ENCODE results near the gene PEDS1.
A peak's percentile ranks its signal among the peaks of the same experiment; 100 is the strongest.

Gene PEDS1

DNA sequence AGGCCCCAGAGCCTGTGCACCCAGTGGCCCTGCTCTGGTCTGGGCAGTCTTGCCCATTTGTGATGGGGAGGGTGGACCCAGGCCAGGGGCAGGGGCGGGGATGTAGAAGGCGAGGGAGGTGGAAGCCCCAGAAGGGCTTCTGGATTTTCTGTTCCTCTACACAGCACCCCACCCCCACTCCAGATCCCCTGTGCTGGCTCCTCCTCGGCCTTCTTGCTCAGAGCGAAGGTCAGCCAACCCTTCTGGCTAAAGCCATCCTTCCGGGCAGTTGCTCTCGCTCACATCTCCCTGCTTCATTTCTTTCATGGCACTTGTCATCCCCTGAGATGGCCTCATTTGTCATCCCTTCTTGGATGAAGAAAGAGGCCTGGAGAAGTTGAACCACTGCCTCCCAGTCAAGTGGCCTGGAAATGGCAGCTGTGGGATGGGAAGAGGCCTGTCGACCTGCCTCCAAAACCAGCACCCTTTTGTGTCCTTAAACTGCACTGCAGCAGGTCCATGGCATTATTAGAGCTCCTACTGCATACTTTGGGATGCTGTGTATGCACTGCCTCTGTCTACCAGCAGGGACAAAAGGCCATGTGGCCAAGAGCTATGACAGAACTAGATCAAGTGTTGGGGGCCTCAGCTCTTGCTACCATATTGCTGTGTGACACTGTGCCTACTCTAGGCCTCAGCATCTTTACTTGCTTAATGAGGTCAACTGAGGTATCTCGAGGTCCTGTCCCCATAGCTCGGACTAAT is 19.9 kb downstream of the PEDS1 start:
- FAIRE-seq = no peak

DNA sequence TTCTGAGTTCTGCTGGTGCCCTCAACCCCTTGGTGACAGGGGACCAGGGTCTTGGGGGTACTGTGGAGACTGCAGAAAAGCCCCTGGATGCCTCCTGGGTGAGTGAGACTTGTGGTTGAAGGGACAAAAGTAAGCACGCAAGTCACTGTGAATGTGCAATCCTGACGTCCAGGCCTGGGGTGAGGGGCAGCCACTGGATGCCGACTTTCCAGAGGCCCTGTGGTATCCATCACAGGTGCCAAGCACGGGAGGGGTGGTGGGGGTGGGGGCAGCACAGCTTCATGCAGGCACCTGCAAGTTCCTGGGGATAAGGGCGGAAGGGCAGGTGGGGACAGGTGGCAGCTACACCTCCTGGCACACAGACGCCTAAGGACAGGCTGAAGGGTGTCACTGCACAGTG is 20.5 kb downstream of the PEDS1 start:
- no peak for FAIRE-seq

DNA sequence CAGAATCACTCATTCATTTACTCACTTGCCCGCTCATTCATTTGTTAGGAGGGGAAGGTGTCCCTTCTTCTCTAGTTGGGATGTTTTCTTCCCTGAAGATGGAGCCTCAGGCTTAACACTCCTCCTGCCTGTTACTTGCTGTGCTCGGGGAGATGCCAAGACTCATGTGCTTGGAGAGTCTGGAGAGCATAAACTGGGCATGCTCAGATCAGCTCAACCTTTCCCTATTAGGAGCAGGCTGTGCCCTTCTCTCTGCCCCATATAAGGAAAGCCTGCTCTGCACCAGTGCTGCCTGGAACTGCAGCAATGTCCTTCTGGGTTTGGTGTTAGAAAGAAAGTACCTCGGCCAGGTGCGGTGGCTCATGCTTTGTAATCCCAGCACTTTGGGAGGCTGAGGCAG is 22.5 kb downstream of the PEDS1 start:
- no peak for FAIRE-seq

DNA sequence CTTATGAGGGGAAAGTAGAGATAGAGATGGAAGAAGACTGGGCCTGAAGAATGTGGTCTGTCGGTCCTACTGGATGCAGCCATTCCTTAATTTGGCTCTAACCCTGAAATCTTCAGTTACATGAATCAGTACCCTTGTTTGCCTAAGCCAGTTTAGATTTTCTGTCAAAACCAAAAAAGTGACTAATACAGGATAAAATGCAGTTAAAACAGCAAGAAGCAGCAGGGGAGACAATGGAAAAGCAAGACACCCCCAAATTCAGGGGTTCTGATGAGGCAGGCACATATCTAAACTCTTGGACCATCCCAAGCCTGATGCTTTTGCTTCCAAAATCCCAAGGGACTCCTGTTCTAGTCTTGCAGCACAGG is 23.2 kb downstream of the PEDS1 start:
- no peak for FAIRE-seq

DNA sequence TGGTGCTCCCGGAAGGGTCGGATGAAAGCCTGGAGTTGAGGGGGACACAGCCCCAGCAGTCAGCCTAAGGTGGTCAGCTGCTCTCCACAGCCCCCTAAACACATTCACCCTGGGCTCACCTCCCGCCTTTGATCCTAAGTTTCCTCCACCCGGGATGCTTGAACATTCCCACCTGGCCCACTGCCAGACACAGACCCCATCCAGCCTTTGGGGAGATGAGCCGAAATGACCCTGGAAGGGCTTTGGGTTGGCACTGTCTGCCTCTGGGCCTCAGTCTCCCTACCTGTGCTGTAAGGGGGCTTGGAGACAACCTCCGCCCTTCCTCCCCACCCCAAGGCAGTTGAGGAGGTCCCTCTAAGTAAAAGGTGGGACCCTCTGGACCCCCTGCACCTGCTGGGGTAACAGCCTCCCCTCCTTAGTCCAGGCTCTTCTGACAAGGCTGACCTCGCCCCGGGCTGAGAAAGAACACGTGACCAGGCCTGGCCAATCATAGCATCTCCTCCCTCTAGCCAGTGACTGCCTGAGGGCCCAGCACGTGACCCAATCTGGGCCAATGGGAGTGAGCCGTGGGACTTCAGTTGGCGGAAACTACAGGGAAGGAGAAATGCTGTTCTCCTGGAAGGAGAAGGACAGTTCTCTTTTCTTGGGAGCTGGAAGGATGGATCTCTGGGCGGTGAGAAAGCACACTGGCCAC is 23.7 kb downstream of the PEDS1 start:
- no peak for FAIRE-seq

DNA sequence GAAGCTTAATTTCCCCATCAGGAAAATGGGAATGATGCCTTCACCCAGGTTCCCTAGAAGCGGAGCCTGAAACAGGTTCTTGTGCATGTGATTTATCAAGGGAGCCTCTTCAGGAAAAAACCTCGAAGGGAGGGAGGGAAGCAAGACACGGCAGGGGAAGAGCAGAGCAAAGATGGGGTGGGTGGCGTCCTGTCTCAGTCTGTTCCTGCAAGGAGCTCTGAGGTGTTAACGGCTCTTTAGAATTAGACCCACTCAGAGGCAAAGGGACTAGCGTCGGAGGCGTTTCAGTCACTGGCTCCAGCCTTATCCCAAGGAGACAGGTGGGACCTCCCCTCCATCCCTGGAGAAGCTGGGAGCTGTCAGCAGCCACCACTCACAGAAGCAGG is 25.0 kb downstream of the PEDS1 start:
- FAIRE-seq = no peak

DNA sequence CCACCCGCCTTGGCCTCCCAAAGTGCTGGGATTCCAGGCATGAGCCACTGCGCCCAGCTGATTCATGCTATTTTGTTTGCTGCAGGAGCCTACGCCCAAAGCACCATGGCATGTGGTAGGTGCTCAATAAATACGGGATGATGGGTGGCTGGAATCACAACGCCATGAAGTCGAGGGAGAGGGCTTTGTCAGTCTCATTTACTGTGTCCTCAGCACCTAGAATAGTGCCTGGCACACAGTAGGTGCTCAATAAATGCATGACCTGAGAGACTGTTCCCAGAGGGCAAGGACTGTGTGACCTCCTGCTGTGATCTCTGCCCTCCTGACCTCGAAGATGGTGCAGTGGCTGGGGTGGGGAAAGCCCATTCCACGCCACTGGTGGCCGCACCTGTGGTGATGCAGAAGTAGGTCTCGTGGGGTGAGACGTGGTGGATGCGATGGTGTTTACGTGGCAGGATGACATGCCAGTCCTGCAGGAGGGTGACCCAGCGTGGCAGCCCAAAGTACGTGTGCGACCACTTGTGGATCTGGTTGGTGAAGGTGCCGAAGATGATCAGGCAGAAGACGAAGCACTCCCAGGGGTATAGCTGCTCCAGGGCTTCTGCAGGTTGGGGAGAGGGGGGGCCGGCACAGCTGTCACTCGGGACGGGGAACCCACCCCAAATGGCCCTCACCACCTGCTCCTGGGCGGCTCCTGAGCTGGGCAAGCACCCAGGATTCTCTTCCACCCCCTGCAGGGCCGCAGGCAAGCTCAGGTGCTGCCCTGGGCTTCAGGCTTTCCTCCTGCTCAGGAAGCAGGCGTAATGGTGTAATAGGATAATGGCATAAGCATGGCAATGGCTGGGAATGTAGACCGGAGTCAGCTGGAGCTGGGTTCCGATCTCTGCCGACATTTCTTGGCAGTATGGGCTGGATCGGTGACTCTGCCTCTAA is 25.7 kb downstream of the PEDS1 start:
- no peak for FAIRE-seq

DNA sequence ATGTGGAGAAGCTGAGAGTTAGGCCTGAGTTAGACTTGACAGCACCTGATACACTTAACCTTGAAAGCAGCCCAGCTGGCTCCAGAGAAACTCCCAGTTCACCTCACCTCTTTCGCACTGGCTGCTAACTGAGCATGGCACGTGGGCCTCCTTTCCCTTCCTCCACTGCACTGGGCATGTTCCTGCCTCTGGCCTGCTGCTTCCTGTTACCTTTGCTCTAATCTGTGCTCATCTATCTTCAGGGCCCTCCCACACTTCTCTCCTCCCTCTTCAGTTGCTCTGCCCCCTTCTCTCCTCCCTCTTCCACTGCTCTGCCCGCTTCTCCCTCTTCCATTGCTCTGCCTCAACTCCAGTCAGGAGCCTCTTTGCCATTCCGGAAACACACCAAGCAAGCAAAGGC is 26.9 kb downstream of the PEDS1 start:
- FAIRE-seq = no peak

DNA sequence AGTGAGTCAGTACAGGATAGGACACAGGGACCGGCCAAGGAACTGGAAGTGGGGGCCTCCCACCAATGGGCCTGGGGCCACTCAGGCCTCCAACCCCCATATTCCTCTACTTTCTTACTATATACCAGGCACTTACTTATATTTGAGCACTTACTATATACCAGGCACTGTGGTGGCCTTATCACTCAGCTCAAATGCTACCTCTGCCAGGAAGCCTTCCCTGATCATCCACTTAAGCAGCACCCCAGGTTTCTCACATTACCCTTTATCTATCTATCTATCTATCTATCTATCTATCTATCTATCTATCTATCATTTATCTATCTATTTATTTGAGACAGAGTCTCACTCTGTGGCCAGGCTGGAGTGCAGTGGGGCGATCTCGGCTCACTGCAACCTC is 28.2 kb downstream of the PEDS1 start:
- FAIRE-seq = no peak

DNA sequence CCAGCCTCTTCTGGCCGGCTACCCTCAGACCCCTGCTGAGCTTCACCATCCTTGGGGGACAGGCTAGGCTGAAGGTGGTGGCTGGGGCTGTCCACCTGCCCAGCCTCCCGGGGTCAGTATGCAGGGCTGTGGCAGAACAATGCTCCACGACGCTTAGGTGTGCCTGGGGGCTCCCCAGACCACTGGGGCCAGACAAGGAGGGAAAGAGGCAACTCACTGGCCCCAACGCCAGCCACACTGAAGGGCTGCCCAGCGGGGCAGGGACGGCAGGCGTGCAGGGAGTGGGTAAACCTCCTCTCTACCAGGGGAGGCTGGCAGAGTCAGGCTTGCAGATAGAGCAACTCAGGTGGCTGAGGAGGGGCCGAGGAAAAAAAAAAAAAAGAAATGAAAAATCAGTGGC is 29.0 kb downstream of the PEDS1 start:
- no peak for FAIRE-seq

DNA sequence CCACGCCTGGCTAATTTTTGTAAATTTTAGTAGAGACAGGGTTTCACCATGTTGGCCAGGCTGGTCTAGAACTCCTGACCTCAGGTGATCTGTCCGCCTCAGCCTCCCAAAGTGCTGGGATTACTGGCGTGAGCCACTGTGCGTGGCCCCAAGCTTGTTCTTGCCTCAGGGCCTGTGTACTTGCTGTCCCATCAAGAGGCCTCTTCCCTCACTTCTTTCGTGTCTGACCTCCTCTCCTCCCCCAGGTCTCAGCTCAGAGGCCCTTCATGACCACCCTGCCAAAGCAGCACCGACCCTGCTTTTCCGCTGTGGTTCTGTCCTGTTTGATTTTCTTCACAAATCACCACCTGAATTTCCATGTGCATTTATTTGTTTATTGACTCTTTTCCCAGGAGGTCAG is 30.1 kb downstream of the PEDS1 start:
- FAIRE-seq = no peak

DNA sequence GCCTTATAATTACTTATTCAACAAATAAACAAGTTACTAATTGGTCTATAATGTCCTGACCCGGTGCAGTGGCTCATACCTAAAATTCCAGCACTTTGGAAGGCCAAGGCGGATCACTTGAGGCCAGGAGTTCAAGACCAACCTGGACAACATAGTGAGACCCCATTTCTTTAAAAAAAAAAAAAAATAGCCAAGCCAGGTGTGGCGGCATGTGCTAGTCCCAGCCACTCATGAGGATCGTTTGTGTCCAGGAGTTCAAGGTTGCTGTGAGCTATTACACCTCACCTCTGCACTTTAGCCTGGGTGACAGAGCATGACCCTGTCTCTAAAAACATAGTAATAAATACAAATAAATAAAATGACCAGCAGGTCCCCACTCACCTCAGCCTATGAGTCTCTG is 30.8 kb downstream of the PEDS1 start:
- FAIRE-seq = no peak

DNA sequence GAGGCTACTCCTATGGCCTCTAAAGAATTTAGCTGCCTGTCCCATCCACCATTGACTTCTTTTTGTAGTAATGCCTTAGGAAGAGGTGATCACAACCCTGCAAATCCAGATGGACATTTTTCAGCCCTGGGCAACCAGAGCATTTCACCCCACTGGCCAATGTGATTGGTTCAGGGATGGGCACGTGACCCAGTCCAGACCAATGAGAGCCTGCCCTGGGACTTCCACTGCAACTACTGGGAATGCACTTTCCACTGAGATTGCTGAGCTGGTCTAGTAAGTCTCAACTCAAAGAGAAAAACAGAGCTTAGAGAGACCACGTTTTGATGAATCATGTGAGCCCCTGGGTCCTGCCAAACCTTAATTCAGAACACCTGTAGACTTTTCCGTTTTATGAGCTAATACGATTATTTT is 31.7 kb downstream of the PEDS1 start:
- no peak for FAIRE-seq

DNA sequence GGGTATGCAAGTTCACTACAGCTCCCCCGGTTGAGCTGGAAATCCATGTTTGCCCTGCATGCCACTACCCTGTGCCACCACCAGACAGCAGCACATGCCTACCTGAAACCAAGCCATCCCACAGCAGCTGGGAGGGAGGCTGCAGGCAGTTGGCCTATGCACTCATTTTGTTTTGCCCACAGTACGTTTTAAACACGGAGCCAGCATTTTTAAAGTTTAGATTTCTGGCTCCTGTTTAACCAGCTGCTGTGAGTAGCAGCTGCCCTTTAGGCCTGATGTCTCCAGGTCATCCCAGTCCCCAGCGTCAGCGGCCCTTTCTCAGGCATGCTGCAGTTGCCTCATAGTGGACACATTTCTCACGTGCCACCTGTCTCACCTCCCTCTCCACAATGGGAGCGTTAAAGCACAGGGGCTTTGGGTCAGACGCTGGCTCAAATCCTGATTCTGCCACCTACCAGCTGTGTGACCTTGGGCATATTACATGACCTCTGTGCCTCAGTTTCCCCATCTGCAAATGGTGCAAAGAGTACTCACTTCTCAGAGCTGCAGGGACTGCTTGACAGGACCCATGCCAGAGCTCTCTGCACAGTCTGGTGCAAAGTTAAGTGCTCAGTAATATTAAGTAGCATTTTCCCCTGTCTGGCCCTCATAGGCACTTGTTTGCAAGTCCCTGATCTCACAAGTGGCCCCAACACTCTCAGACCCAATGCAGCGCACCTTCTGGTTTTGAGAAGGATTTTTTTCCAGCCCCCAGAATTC is 32.4 kb downstream of the PEDS1 start:
- no peak for FAIRE-seq

DNA sequence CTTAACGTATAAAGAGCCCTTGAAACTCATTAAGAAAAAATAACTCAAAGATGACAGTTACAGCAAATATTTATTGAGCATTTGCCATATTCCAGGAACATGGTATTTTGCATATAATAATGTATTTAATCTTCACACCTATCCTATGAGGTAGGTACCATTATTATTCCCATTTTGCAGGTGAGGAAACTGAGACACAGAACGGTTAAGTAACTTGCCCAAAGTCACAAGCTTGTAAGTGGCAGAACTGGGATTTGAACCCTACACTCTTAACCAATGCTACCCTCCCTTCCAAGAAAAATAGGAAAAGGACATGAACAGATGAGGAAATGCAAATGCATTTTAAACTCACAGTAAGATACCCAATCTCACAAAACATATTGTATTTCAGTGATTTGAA is 35.3 kb downstream of the PEDS1 start:
- no peak for FAIRE-seq

DNA sequence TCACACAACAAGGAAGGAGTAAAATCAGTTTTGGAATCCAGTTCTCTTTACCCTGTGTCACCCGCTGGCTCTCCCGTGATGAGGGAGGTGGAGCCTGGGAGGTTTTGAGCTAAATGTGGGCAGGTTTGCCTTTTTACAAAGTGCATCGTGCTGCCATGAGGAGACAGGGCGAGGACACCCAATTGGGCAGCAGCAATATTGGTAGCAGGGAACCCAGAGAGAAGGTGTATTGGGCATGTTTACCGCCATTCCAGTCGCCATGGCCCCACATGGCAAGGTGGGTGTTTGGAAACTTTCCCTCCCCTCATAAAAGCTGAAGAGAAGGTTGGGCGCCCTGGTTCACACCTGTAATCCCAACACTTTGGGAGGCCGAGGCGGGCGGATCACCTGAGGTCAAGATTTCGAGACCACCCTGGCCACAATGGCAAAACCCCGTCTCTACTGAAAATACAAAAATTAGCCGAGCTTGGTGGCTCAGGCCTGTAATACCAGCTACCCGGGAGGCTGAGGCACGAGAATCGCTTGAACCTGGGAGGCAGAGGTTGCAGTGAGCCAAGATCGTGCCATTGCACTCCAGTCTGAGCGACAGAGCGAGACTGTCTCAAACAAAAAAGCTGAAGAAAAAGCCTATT is 37.0 kb downstream of the PEDS1 start:
- FAIRE-seq = no peak

DNA sequence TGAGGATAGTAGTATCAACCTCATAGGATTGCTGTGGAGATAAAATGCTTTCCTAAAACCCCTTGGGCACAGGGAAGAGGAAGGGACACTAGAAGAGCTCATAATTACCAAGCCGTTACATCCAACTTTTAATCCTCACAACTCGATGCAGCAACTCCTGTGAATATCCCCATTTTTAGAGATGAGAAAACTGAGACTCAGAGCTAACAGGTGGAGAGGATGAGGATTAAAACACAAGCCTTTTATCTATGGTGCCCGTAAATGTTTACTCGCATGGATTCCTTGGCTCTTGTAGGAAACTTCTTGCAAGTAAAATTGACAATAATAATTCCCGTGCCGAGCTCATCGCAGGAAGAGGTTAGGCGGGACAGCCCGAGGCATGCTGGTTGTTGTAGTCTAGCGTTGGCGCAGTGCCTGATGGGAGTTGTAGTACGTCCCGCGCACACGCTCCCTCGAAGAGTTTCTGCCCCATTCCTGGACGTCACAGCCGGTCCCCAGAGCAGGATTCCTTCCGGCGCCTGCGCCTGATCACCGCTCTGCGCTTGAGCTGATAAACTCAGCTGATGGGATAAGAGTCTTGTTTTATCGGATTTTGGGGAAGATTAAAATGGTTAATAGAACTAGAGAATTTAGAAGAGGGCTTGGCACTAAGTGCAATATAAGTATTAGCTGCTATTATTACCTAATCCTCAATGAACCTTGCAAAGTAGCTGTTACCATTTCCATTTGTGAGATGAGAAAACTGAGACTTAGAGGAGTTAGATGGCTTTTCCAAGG is 37.7 kb downstream of the PEDS1 start:
- FAIRE-seq = peak; percentile 80

DNA sequence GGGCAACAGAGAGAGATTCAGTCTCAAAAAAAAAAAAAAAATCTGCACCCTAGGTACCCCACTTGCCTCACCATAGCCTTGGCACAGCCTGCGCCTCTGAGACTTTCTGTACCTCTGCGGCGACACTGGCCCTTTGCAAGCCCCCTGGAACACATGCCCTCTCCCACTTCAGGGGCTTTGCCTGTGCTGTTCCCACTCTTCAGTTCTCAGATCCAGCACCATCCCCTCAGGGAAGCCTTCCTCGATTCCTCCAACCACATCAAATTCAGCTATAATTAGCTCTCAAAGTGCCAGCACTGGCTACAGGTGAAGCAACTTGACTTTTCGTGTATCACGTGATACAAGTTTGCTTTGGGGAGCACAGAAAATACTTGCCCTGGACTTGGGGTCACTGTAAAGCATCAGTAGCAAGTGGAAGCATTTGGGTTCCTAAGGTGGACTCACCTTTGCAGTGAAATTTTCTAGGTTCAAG is 38.4 kb downstream of the PEDS1 start:
- no peak for FAIRE-seq

DNA sequence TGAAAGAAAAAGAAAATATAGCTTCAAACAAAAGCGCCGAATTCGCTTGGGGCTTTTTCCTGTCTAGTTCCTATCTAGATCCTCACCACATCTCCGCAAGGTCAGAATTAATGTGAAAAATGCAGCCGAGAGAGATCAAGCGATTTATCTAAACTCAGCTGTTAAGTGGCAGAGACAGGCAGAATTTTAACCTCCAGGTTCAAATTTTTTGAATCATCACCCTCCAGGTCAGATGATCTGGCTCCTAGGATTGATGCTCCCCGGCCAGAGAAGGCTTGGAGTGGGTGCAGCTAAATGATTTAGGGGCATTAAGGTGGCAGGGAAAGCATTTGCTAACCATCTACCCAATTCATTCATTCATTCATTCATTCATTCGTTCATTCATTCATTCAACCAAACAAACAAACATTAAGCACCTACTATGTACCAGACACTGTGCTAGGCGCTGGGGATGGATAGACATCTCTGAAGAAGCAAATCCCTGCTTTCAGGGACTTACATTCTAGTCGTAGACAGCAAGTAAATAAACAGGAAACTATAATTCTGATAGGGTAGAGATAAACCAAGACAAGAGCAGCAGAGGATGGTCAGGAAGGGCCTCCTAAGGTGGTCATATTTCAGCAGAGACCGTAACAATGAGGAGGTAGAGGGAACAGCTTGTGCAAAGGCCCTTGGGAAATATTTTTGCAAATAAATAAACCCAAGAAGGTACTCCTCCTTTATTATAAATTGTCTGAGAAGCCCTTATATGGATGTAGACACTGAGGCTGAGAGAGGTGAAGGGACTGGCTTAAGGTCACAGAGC is 39.9 kb downstream of the PEDS1 start:
- FAIRE-seq = no peak

All from endometrium (tissue), 2 donors.